ENCODE results near the gene PTPRD. TPM values are rescaled to one million over a fixed set of nuclear protein-coding genes. Genes with fewer than 3 reads are reported as not detected.

The PTPRD gene
- total and polyA plus RNA-seq, 2 experiments from 2014 or later: 11.5 to 58.0 TPM

DNA sequence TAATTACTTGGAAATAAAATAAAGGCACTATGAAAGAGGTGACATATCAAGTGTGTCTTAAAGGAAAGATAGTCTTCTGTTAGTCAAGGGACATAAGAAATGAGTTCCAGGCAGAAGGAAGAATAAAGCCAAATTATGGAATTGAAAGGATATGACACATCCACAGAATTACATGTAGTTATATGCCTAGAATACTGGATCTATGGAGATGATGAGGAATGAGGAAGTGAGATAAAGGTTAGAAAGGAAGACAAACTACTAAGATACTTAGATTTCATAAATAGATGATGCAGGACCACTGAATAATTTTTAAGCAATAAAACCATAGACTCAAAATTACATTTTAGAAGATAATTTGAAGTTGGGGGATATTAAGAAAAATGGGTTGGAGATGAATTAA, 609.8 kb downstream of the PTPRD start:
- Histone ChIP-seq H3K9me2 (ENCODE audit: insufficient read depth) (no peaks in the 10 kb centered on the region), H3K36me3 (ENCODE audit: insufficient read depth) (no peaks in the 10 kb centered on the region), H3K4me2 (no peak overlapping the region), H4K20me1 (replicated peaks; ENCODE audit: insufficient read depth) (no peaks in the 10 kb centered on the region), H3K79me2 (replicated peaks; ENCODE audit: insufficient read depth) (no peaks in the 10 kb centered on the region), H3K4me1 (ENCODE audit: insufficient read depth) (peaks cover 35% of the 10 kb centered on the region), H3K27me3 (ENCODE audit: insufficient read depth) (no peaks in the 10 kb centered on the region), H3F3A (replicated peaks; ENCODE audit: low read depth) (no peaks in the 10 kb centered on the region), H3K4me3 (no peak overlapping the region), H3K27ac (ENCODE audit: low read depth) (no peak overlapping the region), H2AFZ (no peak overlapping the region)
- TF ChIP-seq ZNF114 (CRISPR knock-in tag; IDR thresholded peaks at IDR 0.05) (no peak), JUNB (IDR thresholded peaks at IDR 0.05; ENCODE audit: unreplicated experiment) (no peak), ZNF331 (CRISPR knock-in tag; IDR thresholded peaks at IDR 0.05; ENCODE audit: low read depth) (no peak), NANOG (IDR thresholded peaks at IDR 0.05; ENCODE audit: borderline replicate concordance) (no peak), EZH2 (IDR thresholded peaks at IDR 0.05; ENCODE audit: low read depth, unreplicated experiment) (no peak)
- TF ChIP-seq, protein P1, sequence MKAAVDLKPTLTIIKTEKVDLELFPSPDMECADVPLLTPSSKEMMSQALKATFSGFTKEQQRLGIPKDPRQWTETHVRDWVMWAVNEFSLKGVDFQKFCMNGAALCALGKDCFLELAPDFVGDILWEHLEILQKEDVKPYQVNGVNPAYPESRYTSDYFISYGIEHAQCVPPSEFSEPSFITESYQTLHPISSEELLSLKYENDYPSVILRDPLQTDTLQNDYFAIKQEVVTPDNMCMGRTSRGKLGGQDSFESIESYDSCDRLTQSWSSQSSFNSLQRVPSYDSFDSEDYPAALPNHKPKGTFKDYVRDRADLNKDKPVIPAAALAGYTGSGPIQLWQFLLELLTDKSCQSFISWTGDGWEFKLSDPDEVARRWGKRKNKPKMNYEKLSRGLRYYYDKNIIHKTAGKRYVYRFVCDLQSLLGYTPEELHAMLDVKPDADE (IDR thresholded peaks at IDR 0.05): no peak
- no peaks in the 10 kb centered on the region for H3K9me3 Mint-ChIP-seq
- H3K4me1 Mint-ChIP-seq: peaks cover 37% of the 10 kb centered on the region
- ATAC-seq (no peak), DNase-seq (ENCODE audit: low spot score) (no peak)
- peaks cover 2% of the 10 kb centered on the region for H3K27me3 Mint-ChIP-seq (ENCODE audit: insufficient read depth, low read depth, poor library complexity)
- no peak overlapping the region for H3K27ac Mint-ChIP-seq
- peaks cover 6% of the 10 kb centered on the region; the same call in 1 of the 3 replicates for H3K36me3 Mint-ChIP-seq (ENCODE audit: low read depth)
- no peak overlapping the region for H3K4me3 Mint-ChIP-seq

DNA sequence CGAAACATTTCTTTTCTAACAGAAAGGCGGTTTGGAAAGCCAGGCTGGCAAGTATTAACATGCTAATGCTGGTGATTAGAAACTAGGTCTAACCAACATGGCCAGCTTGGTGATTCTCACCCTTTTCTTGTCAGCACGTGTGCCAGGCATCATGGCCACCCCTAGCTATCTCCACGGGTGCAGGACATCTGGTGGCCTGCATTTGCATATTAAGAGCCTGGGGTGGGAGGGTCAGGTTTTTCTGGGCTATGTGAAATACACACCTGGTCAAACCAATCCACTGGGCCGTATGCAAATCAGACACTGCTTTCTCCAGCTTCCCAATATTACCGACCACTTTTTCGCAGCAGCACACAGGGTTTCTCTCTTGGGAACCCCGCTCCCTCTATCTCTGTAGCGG, 612.1 kb downstream of the PTPRD start:
- H3K27me3 Mint-ChIP-seq (ENCODE audit: insufficient read depth, low read depth, poor library complexity): peaks cover 3% of the 10 kb centered on the region
- peak overlapping the region; percentile 29; the same call in 1 of the 2 replicates for H3K27ac ChIP-seq (ENCODE audit: low read depth)
- H3K27ac Mint-ChIP-seq: no peak overlapping the region
- peaks cover 48% of the 10 kb centered on the region for H3K4me1 Mint-ChIP-seq
- H3K9me2 ChIP-seq (ENCODE audit: insufficient read depth): no peaks in the 10 kb centered on the region
- no peak overlapping the region for H3K4me3 ChIP-seq
- H3K36me3 ChIP-seq (ENCODE audit: insufficient read depth): no peaks in the 10 kb centered on the region
- no peaks in the 10 kb centered on the region for H3K9me3 Mint-ChIP-seq
- H3F3A ChIP-seq (replicated peaks; ENCODE audit: low read depth): no peaks in the 10 kb centered on the region
- peaks cover 6% of the 10 kb centered on the region; the same call in 1 of the 3 replicates for H3K36me3 Mint-ChIP-seq (ENCODE audit: low read depth)
- H3K4me3 Mint-ChIP-seq: no peak overlapping the region
- H4K20me1 ChIP-seq (replicated peaks; ENCODE audit: insufficient read depth): no peaks in the 10 kb centered on the region
- H3K27me3 ChIP-seq (ENCODE audit: insufficient read depth): no peaks in the 10 kb centered on the region
- H3K4me2 ChIP-seq: 0 out of 2 replicates have a peak overlapping the region, but pooled peaks have one; percentile 17
- H3K79me2 ChIP-seq (replicated peaks; ENCODE audit: insufficient read depth): no peaks in the 10 kb centered on the region
- H3K4me1 ChIP-seq (ENCODE audit: insufficient read depth): peaks cover 40% of the 10 kb centered on the region
- DNase-seq (ENCODE audit: low spot score) (peak; percentile 49), ATAC-seq (no peak)
- 0 out of 2 replicates have a peak overlapping the region, but pooled peaks have one; percentile 14 for H2AFZ ChIP-seq
- TF ChIP-seq NANOG (IDR thresholded peaks at IDR 0.05; ENCODE audit: borderline replicate concordance) (no peak), JUNB (IDR thresholded peaks at IDR 0.05; ENCODE audit: unreplicated experiment) (no peak), EZH2 (IDR thresholded peaks at IDR 0.05; ENCODE audit: low read depth, unreplicated experiment) (no peak), STAT1 (IDR thresholded peaks at IDR 0.05; ENCODE audit: unreplicated experiment) (no peak)
- TF ChIP-seq, protein P2, sequence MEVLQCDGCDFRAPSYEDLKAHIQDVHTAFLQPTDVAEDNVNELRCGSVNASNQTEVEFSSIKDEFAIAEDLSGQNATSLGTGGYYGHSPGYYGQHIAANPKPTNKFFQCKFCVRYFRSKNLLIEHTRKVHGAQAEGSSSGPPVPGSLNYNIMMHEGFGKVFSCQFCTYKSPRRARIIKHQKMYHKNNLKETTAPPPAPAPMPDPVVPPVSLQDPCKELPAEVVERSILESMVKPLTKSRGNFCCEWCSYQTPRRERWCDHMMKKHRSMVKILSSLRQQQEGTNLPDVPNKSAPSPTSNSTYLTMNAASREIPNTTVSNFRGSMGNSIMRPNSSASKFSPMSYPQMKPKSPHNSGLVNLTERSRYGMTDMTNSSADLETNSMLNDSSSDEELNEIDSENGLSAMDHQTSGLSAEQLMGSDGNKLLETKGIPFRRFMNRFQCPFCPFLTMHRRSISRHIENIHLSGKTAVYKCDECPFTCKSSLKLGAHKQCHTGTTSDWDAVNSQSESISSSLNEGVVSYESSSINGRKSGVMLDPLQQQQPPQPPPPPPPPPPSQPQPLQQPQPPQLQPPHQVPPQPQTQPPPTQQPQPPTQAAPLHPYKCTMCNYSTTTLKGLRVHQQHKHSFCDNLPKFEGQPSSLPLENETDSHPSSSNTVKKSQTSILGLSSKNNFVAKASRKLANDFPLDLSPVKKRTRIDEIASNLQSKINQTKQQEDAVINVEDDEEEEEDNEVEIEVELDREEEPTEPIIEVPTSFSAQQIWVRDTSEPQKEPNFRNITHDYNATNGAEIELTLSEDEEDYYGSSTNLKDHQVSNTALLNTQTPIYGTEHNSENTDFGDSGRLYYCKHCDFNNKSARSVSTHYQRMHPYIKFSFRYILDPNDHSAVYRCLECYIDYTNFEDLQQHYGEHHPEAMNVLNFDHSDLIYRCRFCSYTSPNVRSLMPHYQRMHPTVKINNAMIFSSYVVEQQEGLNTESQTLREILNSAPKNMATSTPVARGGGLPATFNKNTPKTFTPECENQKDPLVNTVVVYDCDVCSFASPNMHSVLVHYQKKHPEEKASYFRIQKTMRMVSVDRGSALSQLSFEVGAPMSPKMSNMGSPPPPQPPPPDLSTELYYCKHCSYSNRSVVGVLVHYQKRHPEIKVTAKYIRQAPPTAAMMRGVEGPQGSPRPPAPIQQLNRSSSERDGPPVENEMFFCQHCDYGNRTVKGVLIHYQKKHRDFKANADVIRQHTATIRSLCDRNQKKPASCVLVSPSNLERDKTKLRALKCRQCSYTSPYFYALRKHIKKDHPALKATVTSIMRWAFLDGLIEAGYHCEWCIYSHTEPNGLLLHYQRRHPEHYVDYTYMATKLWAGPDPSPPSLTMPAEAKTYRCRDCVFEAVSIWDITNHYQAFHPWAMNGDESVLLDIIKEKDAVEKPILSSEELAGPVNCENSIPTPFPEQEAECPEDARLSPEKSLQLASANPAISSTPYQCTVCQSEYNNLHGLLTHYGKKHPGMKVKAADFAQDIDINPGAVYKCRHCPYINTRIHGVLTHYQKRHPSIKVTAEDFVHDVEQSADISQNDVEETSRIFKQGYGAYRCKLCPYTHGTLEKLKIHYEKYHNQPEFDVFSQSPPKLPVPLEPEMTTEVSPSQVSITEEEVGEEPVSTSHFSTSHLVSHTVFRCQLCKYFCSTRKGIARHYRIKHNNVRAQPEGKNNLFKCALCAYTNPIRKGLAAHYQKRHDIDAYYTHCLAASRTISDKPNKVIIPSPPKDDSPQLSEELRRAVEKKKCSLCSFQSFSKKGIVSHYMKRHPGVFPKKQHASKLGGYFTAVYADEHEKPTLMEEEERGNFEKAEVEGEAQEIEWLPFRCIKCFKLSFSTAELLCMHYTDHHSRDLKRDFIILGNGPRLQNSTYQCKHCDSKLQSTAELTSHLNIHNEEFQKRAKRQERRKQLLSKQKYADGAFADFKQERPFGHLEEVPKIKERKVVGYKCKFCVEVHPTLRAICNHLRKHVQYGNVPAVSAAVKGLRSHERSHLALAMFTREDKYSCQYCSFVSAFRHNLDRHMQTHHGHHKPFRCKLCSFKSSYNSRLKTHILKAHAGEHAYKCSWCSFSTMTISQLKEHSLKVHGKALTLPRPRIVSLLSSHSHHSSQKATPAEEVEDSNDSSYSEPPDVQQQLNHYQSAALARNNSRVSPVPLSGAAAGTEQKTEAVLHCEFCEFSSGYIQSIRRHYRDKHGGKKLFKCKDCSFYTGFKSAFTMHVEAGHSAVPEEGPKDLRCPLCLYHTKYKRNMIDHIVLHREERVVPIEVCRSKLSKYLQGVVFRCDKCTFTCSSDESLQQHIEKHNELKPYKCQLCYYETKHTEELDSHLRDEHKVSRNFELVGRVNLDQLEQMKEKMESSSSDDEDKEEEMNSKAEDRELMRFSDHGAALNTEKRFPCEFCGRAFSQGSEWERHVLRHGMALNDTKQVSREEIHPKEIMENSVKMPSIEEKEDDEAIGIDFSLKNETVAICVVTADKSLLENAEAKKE (CRISPR knock-in tag; IDR thresholded peaks at IDR 0.05): no peak
- TF ChIP-seq, protein P3, sequence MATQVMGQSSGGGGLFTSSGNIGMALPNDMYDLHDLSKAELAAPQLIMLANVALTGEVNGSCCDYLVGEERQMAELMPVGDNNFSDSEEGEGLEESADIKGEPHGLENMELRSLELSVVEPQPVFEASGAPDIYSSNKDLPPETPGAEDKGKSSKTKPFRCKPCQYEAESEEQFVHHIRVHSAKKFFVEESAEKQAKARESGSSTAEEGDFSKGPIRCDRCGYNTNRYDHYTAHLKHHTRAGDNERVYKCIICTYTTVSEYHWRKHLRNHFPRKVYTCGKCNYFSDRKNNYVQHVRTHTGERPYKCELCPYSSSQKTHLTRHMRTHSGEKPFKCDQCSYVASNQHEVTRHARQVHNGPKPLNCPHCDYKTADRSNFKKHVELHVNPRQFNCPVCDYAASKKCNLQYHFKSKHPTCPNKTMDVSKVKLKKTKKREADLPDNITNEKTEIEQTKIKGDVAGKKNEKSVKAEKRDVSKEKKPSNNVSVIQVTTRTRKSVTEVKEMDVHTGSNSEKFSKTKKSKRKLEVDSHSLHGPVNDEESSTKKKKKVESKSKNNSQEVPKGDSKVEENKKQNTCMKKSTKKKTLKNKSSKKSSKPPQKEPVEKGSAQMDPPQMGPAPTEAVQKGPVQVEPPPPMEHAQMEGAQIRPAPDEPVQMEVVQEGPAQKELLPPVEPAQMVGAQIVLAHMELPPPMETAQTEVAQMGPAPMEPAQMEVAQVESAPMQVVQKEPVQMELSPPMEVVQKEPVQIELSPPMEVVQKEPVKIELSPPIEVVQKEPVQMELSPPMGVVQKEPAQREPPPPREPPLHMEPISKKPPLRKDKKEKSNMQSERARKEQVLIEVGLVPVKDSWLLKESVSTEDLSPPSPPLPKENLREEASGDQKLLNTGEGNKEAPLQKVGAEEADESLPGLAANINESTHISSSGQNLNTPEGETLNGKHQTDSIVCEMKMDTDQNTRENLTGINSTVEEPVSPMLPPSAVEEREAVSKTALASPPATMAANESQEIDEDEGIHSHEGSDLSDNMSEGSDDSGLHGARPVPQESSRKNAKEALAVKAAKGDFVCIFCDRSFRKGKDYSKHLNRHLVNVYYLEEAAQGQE (IDR thresholded peaks at IDR 0.05; ENCODE audit: unreplicated experiment): no peak
- TF ChIP-seq, protein P1 (IDR thresholded peaks at IDR 0.05): no peak
